Stimulated activated CD4-positive, alpha-beta T cell treated with anti-CD3 and anti-CD28 coated beads, Interleukin-1b, Interleukin-23, amount 100 ng/mL, for 1 hour (primary cell): ENCODE measurements around the gene WDR55.
"Not testable (repeated sequence)": the region's sequence is repeated elsewhere in the genome, so short reads cannot be mapped to it uniquely, and the experiment has no call there.

Source experiments
- DNase-seq, 2 donors: peaks; one replicate each; pipeline ENCODE4 v3.0.0-alpha.2; 2020; ENCODE audit warnings: low read depth in 2 of 2

Gene WDR55

GRCh38 chr5:140710899-140711552, 46.3 kb downstream of the WDR55 start:
- DNase-seq, result peak; percentile 67 to 69

- no peak for DNase-seq
These were observed 47.1 kb downstream of the WDR55 start for GRCh38 chr5:140711794-140712193.

GRCh38 chr5:140713562-140714094, 48.9 kb downstream of the WDR55 start:
- no peak for DNase-seq

- not testable (repeated sequence) for DNase-seq
These were observed 51.5 kb downstream of the WDR55 start for GRCh38 chr5:140716238-140716637.

- DNase-seq, result no peak
These were observed 53.5 kb downstream of the WDR55 start for GRCh38 chr5:140718266-140718592.

- not testable (repeated sequence) for DNase-seq
These were observed 56.0 kb downstream of the WDR55 start for GRCh38 chr5:140720738-140721137.

GRCh38 chr5:140721395-140721794, 56.7 kb downstream of the WDR55 start:
- DNase-seq, result not testable (repeated sequence)
